Muscle of back (tissue), 11 donors: ENCODE results near the gene BAK1. TPM values are rescaled to one million over a fixed set of nuclear protein-coding genes. Genes with fewer than 3 reads are reported as not detected.
"Not testable (repeated sequence)": the region's sequence is repeated elsewhere in the genome, so short reads cannot be mapped to it uniquely, and the experiment has no call there.

Experiments used
- DNase-seq, 3 donors: peaks; one replicate each; pipeline versions ENCODE4 v3.0.0 to v3.0.0-alpha.2; 2013
- polyA plus RNA-seq, 10 donors: library from polyadenylated mRNA; unstranded; fragments of 120-200 nt; gene quantifications; one replicate each; pipeline ENCODE4 v1.2.1, GENCODE V29; 2013; ENCODE audit not compliant: insufficient read length in 10 of 10

The BAK1 gene
- polyA plus RNA-seq, 10 donors: 14.4 to 20.8 (median 17.3) TPM

GRCh38 chr6:33557376-33557775 lies 22.7 kb downstream of the BAK1 start:
- DNase-seq: no peak

- DNase-seq: not testable (repeated sequence)
These were observed 27.2 kb downstream of the BAK1 start for GRCh38 chr6:33552883-33553282.

- no peak for DNase-seq
These were observed 27.8 kb downstream of the BAK1 start for GRCh38 chr6:33552252-33552651.

- no peak for DNase-seq
These were observed 28.5 kb downstream of the BAK1 start for GRCh38 chr6:33551538-33551937.

- DNase-seq: no peak
These were observed 30.2 kb downstream of the BAK1 start for GRCh38 chr6:33549896-33550295.

GRCh38 chr6:33549196-33549595 lies 30.9 kb downstream of the BAK1 start:
- no peak for DNase-seq

GRCh38 chr6:33547499-33547898 lies 32.6 kb downstream of the BAK1 start:
- DNase-seq: no peak

GRCh38 chr6:33546766-33547165 lies 33.3 kb downstream of the BAK1 start:
- DNase-seq: no peak

GRCh38 chr6:33545292-33545691 lies 34.8 kb downstream of the BAK1 start:
- not testable (repeated sequence) for DNase-seq

GRCh38 chr6:33543116-33543515 lies 37.0 kb downstream of the BAK1 start:
- no peak for DNase-seq

GRCh38 chr6:33540768-33541167 lies 39.3 kb downstream of the BAK1 start:
- DNase-seq: no peak

- DNase-seq: no peak
These were observed 45.4 kb downstream of the BAK1 start for GRCh38 chr6:33534702-33535101.

- DNase-seq: not testable (repeated sequence)
These were observed 46.8 kb downstream of the BAK1 start for GRCh38 chr6:33533163-33533869.

GRCh38 chr6:33532431-33532830 lies 47.6 kb downstream of the BAK1 start:
- DNase-seq: not testable (repeated sequence)

GRCh38 chr6:33530617-33531016 lies 49.5 kb downstream of the BAK1 start:
- not testable (repeated sequence) for DNase-seq

Other genes with a start within 250 kb of the BAK1 start
- gene KIFC1, start 188.5 kb downstream of the BAK1 start, polyA plus RNA-seq: 10 to 100 TPM; 16.1 to 30.2 (median 21.4) TPM
- 10 to 100 TPM; 41.3 to 56.1 (median 44.4) TPM for gene PHF1, start 169.3 kb downstream of the BAK1 start, polyA plus RNA-seq
- gene CUTA, start 162.2 kb downstream of the BAK1 start, polyA plus RNA-seq: 100 to 1,000 TPM; 109 to 154 (median 123) TPM
- 10 to 100 TPM; 15.5 to 32.0 (median 19.1) TPM for gene SYNGAP1, start 160.2 kb downstream of the BAK1 start, polyA plus RNA-seq
- 1 to 10 TPM; 5.4 to 9.2 (median 7.4) TPM for gene ZBTB9, start 125.7 kb downstream of the BAK1 start, polyA plus RNA-seq
- gene ITPR3, start 41.0 kb upstream of the BAK1 start, polyA plus RNA-seq: 10 to 100 TPM in 3 of 10 donors, 1 to 10 TPM in 7; 6.3 to 12.6 (median 8.4) TPM
- 10 to 100 TPM; 55.0 to 85.8 (median 69.2) TPM for gene UQCC2, start 131.4 kb upstream of the BAK1 start, polyA plus RNA-seq
- 10 to 100 TPM; 10.5 to 31.0 (median 25.4) TPM for gene IP6K3, start 166.6 kb upstream of the BAK1 start, polyA plus RNA-seq
- gene LEMD2, start 208.9 kb upstream of the BAK1 start, polyA plus RNA-seq: 10 to 100 TPM; 32.5 to 49.2 (median 38.7) TPM
- not detected for gene MLN, start 223.7 kb upstream of the BAK1 start, polyA plus RNA-seq